Fibroblast of skin of back (primary cell): ENCODE results near the gene DAPL1.

Experiments
- DNase-seq: peaks from one replicate; pipeline ENCODE4 v3.0.0-alpha.2; 2013

The DAPL1 gene

DNA sequence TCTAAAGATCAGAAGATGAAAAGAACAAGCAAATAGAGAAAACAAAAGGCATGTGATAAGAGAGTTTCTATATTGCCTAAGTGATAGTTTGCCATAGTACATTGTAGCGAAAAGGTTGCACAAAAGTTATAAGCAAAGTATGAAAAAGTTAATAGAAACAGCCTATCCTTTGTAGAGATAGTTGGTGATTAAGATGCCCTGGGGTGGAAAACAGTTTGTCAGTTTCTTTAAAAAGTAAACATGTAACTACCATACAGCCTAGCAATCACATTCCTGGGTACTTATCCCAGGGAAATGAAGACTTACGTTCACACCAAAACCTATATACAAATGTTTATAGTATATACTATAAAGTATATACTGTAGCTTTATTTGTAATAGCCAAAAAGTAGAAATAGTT, 16.9 kb upstream of the DAPL1 start:
- no peak for DNase-seq

GRCh38 chr2:158779621-158780020, 15.5 kb upstream of the DAPL1 start:
- DNase-seq = no peak

- peak; percentile 45 for DNase-seq
These were observed 13.7 kb upstream of the DAPL1 start for GRCh38 chr2:158781353-158781961.

DNA sequence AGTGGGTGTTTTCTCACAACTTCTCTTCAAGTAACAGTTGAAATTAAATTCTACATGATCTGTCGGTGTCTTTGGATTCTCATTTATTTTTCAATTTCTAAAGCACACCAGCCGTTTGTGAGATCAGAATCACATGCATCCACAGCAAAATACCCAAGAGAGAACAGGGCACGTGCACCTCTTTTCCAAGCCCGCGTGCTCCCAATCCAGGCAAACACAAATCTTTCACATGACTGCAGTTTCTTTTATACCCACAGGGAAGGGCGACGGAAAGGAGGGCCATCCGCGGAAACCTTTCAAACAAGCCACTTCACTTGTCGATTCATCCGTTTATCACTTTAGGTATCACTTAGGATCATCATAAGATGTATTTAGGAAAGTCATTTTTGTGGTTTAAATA, 13.0 kb upstream of the DAPL1 start:
- DNase-seq = no peak

DNA sequence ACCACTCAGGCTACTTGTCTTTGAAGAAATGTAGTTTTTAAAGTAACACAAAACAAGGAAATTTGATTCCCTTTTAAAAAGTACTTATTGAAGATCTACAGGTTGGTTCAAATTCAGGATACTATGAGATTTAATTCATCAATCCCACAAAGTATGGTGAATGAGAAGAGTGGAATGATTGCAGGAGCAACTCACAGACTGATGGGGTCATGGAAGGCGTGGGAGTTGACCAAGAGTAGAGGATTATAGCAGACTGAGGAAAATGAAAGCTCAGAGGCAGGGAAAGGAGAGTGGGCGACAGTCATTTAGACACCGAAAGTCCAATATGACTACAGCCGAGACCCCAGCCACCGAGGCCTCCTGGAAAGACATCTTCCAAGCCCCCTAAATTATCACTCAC, 12.5 kb upstream of the DAPL1 start:
- DNase-seq = no peak

GRCh38 chr2:158783923-158784322, 11.2 kb upstream of the DAPL1 start:
- DNase-seq = no peak

- DNase-seq = no peak
These were observed 8.2 kb upstream of the DAPL1 start for GRCh38 chr2:158786897-158787296.

DNA sequence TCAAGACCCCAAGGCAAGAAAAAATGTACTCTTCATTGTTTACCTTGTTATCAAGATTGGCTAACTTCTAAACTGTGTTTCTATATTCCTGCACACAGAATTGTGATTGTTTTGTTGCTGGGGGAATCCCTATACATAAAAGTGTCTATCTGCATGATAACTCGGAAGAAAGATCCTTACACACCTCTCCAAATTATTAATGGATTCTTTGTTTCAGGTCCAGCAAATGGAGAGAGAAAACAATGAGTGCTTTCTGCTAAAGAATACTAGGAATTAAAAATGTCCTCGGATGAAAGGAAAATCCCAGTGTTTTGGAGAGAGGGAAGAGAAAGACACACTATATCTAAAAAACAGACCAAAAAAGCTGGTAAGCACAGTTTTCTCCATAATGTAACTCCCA, 6.2 kb upstream of the DAPL1 start:
- no peak for DNase-seq

GRCh38 chr2:158796652-158797051, 1.5 kb downstream of the DAPL1 start:
- no peak for DNase-seq

- DNase-seq = peak; percentile 21
These were observed 3.0 kb downstream of the DAPL1 start for GRCh38 chr2:158797963-158798700.

- DNase-seq = no peak
These were observed 4.1 kb downstream of the DAPL1 start for GRCh38 chr2:158799181-158799580.

DNA sequence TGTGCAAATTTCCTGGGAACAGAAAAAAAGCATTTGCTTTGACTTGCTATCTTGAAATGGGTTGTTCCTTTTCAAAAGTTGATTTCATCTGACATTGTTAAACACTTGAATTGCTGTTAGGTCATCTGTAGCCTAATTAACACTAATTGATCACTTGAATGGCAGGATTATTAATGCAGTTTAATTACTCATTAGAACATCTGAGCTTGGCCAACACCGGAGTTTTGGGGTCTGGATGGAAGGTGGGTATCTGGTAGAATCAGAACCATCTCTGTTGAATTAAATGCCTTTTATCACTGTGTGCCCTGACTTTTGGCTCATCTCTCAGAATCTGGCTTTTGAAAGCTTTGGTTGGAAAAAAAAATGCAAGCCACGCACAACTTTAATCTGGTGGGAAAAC, 8.4 kb downstream of the DAPL1 start:
- no peak for DNase-seq

DNA sequence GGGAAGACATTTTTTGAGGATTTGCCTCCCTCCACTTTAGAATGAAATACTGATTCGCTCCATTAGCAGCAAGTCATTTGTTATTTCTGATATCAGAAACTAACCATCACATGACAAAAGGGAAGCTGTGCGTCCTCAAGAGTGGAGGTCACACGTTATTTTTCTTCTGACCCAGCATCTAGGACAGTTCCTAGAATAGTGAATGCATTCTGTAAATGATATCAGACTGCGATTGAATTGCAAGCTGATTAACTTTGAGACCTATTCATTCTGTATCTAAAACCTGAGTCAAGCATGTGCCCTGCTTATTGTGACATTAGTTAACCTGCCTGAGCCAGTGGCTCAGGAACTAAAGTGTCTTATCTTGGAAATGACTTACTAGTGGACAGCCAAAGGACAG, 10.1 kb downstream of the DAPL1 start:
- no peak for DNase-seq

DNA sequence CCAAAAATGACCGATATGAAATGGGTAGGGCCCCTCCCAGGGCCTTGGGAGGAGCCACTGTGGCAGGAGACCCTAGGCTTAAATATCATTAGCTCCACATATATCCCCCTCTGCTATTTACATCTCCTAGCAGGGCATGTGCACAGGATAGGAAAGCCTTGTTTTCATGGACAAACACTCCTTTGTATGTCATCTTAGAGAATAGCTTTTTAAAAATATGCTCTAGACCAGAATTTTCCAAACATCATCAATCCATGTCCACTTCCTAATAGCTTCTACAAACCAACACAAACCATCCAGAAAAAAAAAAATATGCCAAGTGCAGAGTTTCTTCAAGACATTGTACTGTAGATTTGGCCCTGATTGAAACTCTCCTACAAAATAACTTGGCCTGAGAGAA, 10.8 kb downstream of the DAPL1 start:
- no peak for DNase-seq

- peak; percentile 40 for DNase-seq
These were observed 11.8 kb downstream of the DAPL1 start for GRCh38 chr2:158806941-158807340.

DNA sequence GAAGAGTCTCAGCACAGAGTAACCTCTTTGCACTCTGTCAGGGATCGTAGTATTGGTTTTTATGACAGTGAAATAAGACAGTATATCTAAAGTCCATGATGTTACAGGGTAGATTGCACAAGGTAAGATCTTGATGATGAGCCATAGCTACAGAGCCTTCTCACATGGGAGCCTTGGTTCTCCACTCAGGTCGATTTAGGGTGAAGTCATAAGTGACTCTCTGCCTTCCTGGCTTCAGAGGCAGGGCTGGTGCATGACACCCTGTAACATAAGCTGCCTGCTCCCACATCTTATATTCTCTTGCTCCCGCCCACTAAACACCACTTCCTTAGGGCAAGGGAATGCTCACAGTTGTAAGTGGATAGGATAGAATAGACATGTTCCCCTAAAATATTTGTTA, 13.3 kb downstream of the DAPL1 start:
- no peak for DNase-seq

GRCh38 chr2:158809816-158810215, 14.7 kb downstream of the DAPL1 start:
- no peak for DNase-seq

DNA sequence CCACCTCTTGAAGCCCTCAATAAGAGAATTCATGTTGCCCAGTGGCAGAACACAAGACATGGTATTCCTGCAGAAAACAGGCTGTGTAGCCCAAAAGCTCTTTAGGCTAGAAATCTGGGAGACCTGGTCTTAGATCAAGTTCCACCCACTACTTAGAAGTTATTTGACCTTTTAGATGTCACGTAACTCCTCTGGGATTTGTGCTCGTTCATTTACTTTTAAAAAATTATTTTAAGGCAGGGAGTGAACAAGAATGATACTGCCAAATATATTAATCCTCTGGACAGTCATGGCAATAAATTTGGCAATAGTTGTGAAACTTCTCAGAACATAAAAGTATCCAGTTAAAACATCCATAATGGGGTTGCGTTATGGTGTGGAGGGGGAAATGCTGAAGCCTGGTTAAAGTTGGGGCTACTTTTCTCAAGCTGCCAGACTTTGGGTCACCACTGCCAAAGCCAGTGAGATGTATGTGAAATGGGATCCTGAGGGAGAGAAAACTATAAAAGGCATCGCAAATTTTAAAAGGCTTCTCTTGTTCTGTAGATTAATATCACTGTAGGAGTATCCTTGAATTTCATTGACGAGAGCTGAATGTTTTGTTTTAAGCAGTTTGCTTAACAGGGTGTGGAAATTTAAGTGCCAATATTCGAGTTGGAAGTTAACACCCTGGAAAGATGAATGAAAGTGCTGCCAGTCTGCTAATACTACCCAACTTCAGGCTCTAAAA, 15.8 kb downstream of the DAPL1 start:
- DNase-seq = no peak

GRCh38 chr2:158815166-158815565, 20.0 kb downstream of the DAPL1 start:
- DNase-seq = no peak

DNA sequence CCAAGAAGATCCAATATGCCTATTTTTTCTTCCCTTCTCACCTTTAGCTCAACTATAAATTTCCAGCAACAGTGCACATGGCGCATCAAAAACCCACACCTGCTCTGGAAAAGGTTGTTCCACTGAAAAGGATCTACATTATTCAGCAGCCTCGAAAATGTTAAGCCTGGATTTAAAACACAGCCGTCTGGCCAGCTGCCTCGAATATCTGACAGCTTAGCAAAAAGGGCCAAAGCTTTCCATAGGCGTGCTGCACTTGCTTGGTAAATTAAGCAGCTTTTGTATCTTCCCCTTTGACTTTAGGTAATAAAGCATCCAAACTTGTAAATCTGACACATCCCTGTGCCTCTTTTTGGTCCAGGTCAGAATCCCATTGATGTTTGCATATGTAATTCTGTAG, 20.5 kb downstream of the DAPL1 start:
- no peak for DNase-seq

GRCh38 chr2:158817588-158817987, 22.5 kb downstream of the DAPL1 start:
- DNase-seq = peak; percentile 86

GRCh38 chr2:158818511-158818910, 23.4 kb downstream of the DAPL1 start:
- peak; percentile 65 for DNase-seq

- no peak for DNase-seq
These were observed 27.1 kb downstream of the DAPL1 start for GRCh38 chr2:158822193-158822592.
